Upper lobe of right lung (tissue), 1 donor: ENCODE data around the gene VSNL1. TPM values are rescaled to one million over a fixed set of nuclear protein-coding genes. Genes with fewer than 3 reads are reported as not detected.

ENCODE experiments used
- ATAC-seq: fragments of 200-7000 bp; cut with Tn5 transposase; one replicate; pipeline ENCODE4 v1.9.1; 2020; ENCODE audit warnings: mild to moderate bottlenecking, moderate library complexity
- DNase-seq: peaks from one replicate; pipeline ENCODE4 v3.0.0-alpha.2; 2020
- H3K27ac ChIP-seq: fragments of 200-600 bp; one replicate; pipeline ENCODE4 v1.8.0; 2022
- H3K27me3 ChIP-seq: fragments of 200-600 bp; one replicate; pipeline ENCODE4 v1.8.0; 2022; ENCODE audit warnings: mild to moderate bottlenecking
- H3K36me3 ChIP-seq: fragments of 200-600 bp; one replicate; pipeline ENCODE4 v1.8.0; 2022
- H3K4me1 ChIP-seq: fragments of 200-600 bp; one replicate; pipeline ENCODE4 v1.8.0; 2022
- H3K4me3 ChIP-seq: fragments of 200-600 bp; one replicate; pipeline ENCODE4 v1.8.0; 2022; ENCODE audit warnings: mild to moderate bottlenecking
- H3K9me3 ChIP-seq: fragments of 200-600 bp; one replicate; pipeline ENCODE4 v1.8.0; 2022
- intact Hi-C: fragments of 100-400 bp; cut with DNase I; formaldehyde crosslinking; loops from one replicate; pipeline ENCODE4 v1.11.0; 2022
- total RNA-seq: library from RNA; stranded (reverse); fragmentation: NEBNext Ultra II Directional; extraction: Animal tissue kit (Norgen Biotek cat#: 25700); gene quantifications from one replicate; pipeline ENCODE4 v1.2.1, GENCODE V29; 2021
- TF ChIP-seq, protein P1 (sequence below): fragments of 200-600 bp; IDR thresholded peaks from one replicate; pipeline ENCODE4 v1.8.0; 2022; ENCODE audit warnings: antibody characterized with exemption
- donor health status: DM: no; HTN: yes; CAD: no; lungs with severe emphysema.

The VSNL1 gene
- total RNA-seq, 1 donor from 2014 or later = 1.2 TPM

GRCh38 chr2:17584689-17585088 lies 44.2 kb downstream of the VSNL1 start:
- TF ChIP-seq, protein P1, sequence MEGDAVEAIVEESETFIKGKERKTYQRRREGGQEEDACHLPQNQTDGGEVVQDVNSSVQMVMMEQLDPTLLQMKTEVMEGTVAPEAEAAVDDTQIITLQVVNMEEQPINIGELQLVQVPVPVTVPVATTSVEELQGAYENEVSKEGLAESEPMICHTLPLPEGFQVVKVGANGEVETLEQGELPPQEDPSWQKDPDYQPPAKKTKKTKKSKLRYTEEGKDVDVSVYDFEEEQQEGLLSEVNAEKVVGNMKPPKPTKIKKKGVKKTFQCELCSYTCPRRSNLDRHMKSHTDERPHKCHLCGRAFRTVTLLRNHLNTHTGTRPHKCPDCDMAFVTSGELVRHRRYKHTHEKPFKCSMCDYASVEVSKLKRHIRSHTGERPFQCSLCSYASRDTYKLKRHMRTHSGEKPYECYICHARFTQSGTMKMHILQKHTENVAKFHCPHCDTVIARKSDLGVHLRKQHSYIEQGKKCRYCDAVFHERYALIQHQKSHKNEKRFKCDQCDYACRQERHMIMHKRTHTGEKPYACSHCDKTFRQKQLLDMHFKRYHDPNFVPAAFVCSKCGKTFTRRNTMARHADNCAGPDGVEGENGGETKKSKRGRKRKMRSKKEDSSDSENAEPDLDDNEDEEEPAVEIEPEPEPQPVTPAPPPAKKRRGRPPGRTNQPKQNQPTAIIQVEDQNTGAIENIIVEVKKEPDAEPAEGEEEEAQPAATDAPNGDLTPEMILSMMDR = no peak

GRCh38 chr2:17587469-17587868 lies 47.0 kb downstream of the VSNL1 start:
- Histone ChIP-seq H3K4me3 (no peak overlapping the region), H3K27me3 (no peaks in the 10 kb centered on the region), H3K9me3 (no peaks in the 10 kb centered on the region), H3K4me1 (no peaks in the 10 kb centered on the region), H3K27ac (no peak overlapping the region), H3K36me3 (no peaks in the 10 kb centered on the region)
- no peak for DNase-seq
- TF ChIP-seq, protein P1 = no peak
- intact Hi-C loops = no loop called here
- ATAC-seq = no peak

More at GRCh38 chr2:17584689-17585088, 44.2 kb downstream of the VSNL1 start:
- intact Hi-C loops = no loop called here
- H3K4me3 ChIP-seq = no peak overlapping the region
- no peaks in the 10 kb centered on the region for H3K36me3 ChIP-seq
- H3K27me3 ChIP-seq = no peaks in the 10 kb centered on the region
- no peak for DNase-seq
- no peaks in the 10 kb centered on the region for H3K9me3 ChIP-seq
- no peak overlapping the region for H3K27ac ChIP-seq
- no peaks in the 10 kb centered on the region for H3K4me1 ChIP-seq
- no peak for ATAC-seq

- Histone ChIP-seq H3K4me3 (no peak overlapping the region), H3K27me3 (no peaks in the 10 kb centered on the region), H3K27ac (no peak overlapping the region), H3K36me3 (no peaks in the 10 kb centered on the region), H3K4me1 (no peaks in the 10 kb centered on the region), H3K9me3 (no peaks in the 10 kb centered on the region)
- ATAC-seq (no peak), DNase-seq (no peak)
- intact Hi-C loops = no loop called here
- TF ChIP-seq, protein P1 = no peak
Observed at GRCh38 chr2:17588031-17588430, 47.5 kb downstream of the VSNL1 start.

GRCh38 chr2:17589406-17590035 lies 49.0 kb downstream of the VSNL1 start:
- no peaks in the 10 kb centered on the region for H3K36me3 ChIP-seq
- H3K4me1 ChIP-seq = no peaks in the 10 kb centered on the region
- ATAC-seq (no peak), DNase-seq (no peak)
- H3K27ac ChIP-seq = no peak overlapping the region
- H3K9me3 ChIP-seq = no peaks in the 10 kb centered on the region
- TF ChIP-seq, protein P1 = no peak
- intact Hi-C loops = no loop called here
- no peak overlapping the region for H3K4me3 ChIP-seq
- H3K27me3 ChIP-seq = no peaks in the 10 kb centered on the region

GRCh38 chr2:17590342-17590911 lies 49.9 kb downstream of the VSNL1 start:
- Histone ChIP-seq H3K36me3 (no peaks in the 10 kb centered on the region), H3K4me1 (no peaks in the 10 kb centered on the region), H3K27ac (no peak overlapping the region), H3K27me3 (no peaks in the 10 kb centered on the region), H3K9me3 (no peaks in the 10 kb centered on the region), H3K4me3 (no peak overlapping the region)
- TF ChIP-seq, protein P1 = no peak
- DNase-seq = no peak
- intact Hi-C loops = no loop called here
- no peak for ATAC-seq
